ENCODE results near the gene ATCAY. TPM values are rescaled to one million over a fixed set of nuclear protein-coding genes. Genes with fewer than 3 reads are reported as not detected.

ATCAY gene, protein sequence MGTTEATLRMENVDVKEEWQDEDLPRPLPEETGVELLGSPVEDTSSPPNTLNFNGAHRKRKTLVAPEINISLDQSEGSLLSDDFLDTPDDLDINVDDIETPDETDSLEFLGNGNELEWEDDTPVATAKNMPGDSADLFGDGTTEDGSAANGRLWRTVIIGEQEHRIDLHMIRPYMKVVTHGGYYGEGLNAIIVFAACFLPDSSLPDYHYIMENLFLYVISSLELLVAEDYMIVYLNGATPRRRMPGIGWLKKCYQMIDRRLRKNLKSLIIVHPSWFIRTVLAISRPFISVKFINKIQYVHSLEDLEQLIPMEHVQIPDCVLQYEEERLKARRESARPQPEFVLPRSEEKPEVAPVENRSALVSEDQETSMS
- total RNA-seq, result under 0.01 TPM

DNA sequence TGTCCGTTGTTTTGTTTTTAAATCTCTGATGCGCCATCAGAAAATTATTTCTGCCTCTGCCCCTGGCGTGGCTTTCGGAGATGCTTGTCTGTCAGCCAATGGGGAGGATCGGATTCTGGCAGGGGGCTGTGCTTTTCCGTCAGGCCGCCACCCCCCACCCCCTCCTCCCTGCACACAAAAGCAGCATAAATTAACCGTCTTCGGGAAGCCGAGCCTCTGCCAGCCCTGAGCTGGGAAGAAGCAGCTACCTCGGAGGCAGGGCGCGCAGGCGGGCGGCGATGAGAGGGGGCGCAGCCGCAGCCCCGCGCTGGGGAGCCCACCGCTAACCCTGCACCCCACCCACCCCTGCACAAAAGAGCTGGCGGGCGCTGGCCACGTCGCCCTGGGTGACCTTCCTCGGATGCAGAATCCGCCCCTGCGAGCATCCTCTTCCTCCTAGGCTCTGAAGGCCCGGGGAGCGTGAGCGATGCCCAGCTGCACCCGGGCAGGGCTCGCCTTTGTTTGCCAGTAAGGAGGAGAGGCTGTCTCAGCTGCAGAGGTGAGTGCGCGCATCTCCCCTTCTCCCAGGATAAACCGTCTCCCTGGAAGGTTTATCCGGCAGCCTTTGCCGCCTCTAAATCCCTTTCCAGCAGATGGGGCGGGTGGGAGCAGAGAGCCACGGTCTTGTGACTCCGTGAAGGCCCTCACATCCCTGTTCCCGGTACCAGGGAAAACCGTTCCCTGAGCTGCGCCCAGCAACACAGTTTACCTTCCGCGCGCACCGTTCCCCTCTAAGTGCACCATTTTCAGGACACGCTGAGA, at the start of gene ATCAY:
TSS of gene ATCAY (plus strand) at position 215 of the 801 bp plus-strand sequence. CDS start 5,083 bp downstream, outside the sequence.
- no peak for DNase-seq (ENCODE audit: low read depth in 2 of 3, low spot score in 2 of 3)

DNA sequence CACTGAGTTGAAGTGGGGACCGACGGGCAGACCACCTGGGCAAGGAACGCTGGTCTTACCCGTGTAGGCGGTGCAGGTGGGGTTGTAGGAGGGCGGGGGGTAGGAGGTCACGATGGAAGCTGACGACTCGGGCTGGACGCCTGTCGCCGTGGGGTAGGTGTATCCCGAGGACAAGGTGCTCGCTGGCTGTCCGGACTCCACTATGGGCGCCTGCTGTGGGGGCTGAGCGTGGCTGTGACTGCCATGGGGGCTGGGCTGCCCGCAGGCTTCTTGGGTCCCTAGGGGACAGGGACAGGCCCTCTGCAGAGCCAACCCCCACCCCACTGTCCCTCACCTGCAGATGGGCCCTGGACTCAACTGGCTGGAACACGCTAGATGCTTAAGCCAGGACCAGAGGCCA, 48.9 kb upstream of the ATCAY start:
- no peak for DNase-seq (ENCODE audit: low read depth in 2 of 3, low spot score in 2 of 3)

DNA sequence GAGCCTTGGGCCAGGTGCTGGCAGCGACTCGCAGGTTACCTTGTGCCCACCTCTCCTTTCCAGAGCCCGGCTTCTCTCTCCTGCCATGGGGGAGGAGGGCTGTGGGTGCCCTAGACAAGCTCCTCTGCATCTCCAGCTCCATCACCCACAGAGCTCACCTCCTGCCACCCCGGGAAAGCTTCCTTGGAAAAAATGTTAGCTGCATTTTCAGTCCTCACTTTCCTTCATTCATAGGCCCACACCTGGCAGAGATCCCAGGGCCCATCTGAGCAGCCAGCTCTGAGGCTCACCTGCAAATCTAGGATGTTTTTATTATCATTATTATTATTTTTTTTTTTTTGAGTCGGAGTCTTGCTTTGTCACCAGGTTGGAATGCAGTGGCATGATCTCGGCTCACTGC, 48.5 kb upstream of the ATCAY start:
- DNase-seq (ENCODE audit: low read depth in 2 of 3, low spot score in 2 of 3), result no peak

DNA sequence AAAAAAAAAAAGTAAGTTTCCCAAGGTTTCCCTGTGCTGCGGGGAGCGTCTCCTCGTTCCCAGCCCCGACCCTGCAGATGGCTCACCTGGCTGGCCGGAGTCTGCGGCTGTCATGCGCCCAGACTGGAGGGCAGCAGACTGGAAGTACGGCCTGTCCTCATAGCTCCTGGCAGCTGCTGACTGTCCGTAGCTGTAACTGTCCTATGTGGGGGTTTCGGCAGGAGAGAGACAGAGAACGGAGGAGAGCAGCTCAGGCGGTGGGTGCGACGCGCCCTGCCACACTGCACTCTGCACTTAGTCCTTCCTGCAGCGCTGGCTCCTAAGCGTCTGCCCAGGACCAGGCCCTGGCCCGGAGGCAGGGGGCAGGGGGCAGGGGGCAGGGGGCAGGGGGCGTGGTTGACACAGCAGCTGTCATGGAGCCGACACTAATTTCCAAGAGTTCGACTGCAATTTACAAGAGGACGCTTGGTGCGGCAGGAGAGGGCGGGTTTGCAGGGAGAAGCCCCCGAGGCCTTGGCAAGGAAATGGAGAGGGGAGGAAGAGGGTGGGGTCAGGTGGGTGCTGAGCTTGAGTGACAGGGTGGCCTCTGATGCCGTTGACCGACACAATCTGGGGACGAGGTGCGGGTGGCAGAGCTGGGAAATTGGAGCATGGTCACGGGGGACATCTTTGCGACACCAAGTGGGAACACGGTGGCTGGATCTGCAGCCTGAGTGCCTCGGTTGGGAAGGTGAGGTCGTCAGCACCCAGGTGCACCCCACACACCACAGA, 46.7 kb upstream of the ATCAY start:
- no peak for DNase-seq (ENCODE audit: low read depth in 2 of 3, low spot score in 2 of 3)

DNA sequence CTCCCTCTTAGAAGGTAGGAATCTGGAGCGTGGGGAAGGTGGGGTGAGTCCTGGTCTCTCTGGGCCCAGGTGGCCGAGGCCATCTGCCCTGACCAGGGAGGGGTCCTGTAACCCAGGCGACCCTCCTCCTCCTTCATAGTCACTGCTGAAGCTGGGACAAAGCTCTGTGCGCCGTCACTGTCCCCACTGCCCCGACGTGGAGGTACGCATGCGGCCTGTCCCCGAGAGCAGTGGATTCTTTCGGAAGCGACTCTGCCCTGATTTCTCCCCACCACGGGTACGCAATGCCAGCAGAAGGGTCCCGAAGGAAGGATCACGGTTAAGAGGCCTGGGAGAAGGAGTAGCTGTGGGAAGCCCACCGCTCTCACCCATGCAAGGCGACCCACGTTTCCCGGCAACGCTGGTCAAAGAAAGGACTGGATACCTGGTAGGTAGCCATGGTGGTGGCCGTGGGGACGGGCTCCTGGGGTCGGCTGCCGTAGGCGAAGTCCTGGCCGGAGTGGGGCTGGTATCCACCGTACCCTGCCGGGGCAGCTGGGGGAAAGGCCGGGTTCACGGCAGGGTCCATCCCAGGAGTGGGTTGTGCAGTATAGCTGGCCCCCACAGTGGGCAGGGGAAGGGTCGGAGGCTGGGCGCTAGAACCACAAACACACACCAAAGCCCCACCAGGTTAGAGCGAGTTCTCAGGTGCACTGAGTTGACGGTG, 46.0 kb upstream of the ATCAY start:
- no peak for DNase-seq (ENCODE audit: low read depth in 2 of 3, low spot score in 2 of 3)

DNA sequence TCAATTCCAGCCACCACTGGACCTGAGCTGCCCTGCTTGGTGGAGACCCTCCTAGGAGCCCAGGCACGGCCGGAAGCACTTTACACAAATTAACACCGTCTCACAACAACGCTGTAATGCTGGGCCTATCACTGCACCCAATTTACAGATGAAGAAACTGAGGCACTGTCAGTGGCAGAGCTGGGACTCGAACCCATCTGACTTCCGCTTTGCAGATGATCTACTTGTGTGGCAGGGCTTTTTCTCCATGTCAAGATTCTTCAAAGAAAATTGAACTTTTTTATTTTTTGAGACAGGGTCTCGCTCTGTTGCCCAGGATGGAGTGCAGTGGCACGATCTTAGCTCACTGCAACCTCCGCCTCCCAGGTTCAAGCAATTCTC, 45.4 kb upstream of the ATCAY start:
- no peak for DNase-seq (ENCODE audit: low read depth in 2 of 3, low spot score in 2 of 3)

DNA sequence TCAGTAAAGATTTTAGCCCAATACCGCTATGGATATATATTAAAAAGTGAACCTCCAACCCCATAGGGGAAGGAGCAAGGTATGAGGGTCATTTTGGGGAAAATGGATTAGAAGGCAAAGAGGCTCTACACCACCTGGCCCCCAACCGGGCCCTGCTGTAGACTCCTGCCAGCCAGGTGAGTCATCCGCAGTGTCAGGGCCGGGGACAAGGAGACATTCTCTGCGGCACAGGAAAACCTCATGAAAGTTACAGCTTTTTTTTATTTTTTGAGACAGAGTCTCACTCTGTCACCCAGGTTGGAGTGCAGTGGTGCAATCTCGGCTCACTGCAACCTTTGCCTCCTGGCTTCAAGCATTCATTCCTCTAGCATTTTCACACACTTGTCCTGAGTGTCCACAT, 43.6 kb upstream of the ATCAY start:
- no peak for DNase-seq (ENCODE audit: low read depth in 2 of 3, low spot score in 2 of 3)

DNA sequence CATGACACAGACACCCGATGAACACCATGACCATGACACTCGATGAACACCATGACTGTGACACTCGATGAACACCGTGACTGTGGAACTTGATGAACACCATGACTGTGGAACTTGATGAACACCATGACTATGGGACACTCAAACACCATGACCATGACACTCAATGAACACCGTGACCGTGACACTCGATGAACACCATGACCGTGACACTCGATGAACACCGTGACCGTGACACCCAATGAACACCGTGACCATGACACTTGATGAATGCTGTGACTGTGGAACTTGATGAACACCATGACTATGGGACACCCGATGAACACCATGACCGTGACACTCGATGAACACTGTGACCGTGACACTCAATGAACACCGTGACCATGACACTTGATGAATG, 43.2 kb upstream of the ATCAY start:
- DNase-seq (ENCODE audit: low read depth in 2 of 3, low spot score in 2 of 3), result no peak

DNA sequence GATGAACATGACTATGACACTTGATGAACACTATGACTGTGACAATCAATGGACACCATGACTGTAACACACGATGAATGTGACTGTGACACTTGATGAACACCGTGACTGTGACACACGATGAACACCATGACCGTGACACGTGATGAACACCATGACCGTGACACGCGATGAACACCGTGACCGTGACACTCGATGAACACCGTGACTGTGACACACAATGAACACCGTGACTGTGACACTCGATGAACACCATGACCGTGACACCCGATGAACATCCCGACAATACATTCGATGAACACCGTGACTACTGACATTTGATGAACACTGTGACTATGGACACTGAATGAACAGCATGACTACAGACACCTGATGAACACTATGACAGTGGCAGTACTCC, 42.6 kb upstream of the ATCAY start:
- DNase-seq (ENCODE audit: low read depth in 2 of 3, low spot score in 2 of 3), result no peak

DNA sequence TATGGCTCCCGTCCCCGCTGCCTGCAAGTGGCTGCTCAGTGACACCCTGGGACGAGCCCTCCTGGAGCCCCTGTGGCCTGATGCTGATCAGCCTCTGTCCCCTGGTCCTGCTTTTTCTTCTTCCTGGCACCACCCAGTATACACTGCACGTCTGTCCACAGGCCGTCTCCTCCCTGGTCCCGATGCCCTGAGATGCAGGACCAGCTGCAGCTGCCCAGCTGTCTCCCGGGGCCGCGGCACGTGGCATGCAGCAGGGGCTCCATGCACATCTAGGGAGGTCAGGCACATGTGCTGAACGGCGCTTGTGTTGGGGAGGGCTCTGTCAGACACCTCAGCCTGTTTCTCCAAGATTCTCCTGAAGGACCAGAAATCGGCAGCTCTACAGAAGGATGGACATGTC, 41.8 kb upstream of the ATCAY start:
- DNase-seq (ENCODE audit: low read depth in 2 of 3, low spot score in 2 of 3), result no peak

DNA sequence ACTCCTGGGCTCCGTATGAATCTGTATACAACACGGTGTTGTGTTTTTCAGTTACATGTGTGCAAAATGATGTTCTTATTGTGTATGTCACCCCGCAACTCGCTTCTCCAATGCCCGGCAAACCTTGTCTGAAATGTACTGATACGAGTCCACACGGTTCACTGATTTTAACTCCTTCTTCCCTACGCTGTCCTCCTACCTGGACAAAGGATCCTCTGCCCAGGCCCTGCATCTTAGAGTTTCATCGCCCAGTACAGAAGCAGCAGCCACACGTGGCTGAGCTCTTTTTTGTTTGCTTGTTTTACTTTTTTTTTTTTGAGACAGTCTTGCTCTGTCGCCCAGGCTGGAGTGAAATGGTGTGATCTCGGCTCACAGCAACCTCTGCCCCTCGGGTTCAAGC, 40.5 kb upstream of the ATCAY start:
- no peak for DNase-seq (ENCODE audit: low read depth in 2 of 3, low spot score in 2 of 3)

DNA sequence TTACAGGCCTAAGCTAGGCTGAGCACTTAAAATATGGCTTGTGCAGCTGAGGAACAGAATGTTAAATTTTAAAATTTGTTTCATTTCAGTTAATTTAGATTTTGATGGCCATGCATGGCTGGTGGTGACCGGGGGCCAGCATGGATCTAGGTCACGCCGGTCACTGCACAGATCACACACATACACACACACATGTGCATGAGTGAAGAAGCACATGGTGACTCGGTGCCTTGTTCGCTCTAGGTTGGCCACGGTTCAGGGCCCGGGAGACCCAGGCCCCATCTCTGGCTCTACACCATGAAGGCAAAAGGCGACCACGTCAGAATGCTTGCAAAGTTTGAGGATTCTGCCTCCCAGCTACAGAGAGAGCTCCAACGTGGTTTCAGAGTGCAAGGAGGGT, 39.7 kb upstream of the ATCAY start:
- no peak for DNase-seq (ENCODE audit: low read depth in 2 of 3, low spot score in 2 of 3)

DNA sequence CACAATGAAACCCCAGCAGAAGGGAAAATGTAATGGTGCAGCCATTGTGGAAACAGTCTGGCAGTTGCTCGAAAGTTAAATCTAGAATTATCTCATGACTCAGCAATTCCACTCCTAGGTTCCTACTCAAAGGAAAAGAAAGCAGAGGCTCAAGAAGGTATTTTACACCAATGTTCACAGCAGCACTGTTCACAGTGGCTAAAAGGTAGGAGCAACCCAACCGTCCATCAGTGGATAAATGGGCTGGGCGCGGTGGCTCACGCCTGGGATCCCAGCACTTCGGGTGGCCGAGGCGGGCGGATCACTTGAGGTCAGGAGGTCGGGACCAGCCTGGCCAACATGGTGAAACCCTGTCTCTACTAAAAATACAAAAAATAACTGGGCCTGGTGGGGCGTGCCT, 37.5 kb upstream of the ATCAY start:
- DNase-seq (ENCODE audit: low read depth in 2 of 3, low spot score in 2 of 3), result no peak

DNA sequence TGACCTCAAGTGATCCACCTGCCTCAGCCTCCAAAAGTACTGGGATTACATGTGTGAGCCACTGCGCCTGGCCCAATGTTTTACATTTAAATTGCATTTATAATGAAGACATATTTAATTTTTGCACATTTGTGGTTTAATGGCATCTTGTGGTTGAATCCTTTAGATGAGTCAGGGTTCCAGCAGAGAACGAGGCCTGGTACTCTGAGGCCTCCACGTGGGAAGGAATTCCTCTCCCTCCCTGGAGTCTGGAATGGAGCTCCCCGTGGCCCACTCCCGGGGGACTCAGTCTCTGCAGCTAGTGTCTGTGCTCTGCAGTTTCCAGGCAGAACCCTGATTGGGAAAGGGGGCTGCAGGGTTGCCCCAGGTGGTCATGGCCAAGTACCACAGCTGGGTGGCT, 35.9 kb upstream of the ATCAY start:
- DNase-seq (ENCODE audit: low read depth in 2 of 3, low spot score in 2 of 3), result no peak

DNA sequence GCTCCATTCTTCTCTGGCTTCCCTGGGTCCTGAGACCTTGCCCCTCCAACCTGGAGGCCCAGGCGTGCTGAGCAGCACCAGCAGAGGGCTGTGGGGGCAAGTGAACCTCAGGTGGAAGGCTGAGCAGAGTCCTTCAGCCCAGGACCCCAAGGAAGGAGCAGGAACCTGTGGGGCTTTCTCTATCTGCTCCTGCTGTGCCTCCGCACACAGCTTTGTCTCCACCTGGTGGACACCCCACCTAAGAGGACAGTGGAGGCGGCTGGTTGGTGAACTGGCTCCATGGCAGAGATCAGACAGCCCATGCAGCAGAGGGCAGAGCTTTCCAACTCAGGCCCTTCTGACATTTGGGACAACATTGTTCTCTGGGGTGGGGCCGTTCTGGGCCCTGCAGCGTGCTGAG, 31.4 kb upstream of the ATCAY start:
- peak in 2 of 3 donors; percentile 50 to 74 for DNase-seq (ENCODE audit: low read depth in 2 of 3, low spot score in 2 of 3)

DNA sequence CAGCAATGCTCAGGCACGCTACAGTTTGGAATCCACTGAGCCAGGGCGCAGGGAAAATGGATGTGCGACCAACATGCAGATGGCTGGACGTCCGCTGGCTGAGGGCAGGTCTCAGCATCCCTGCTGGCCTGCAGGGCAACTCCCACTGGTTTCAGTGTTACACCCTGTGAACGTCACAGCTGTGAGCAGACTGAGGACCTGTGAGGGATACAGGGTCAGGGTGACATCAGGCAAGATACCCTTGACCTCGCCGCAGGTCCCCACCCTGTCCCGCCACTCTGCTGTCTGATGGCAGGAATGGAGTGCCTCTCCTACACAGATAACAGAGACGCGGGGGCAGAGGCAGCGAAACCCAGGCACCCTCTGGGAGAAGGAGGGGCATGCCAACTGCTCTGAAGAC, 30.7 kb upstream of the ATCAY start:
- DNase-seq (ENCODE audit: low read depth in 2 of 3, low spot score in 2 of 3), result no peak

DNA sequence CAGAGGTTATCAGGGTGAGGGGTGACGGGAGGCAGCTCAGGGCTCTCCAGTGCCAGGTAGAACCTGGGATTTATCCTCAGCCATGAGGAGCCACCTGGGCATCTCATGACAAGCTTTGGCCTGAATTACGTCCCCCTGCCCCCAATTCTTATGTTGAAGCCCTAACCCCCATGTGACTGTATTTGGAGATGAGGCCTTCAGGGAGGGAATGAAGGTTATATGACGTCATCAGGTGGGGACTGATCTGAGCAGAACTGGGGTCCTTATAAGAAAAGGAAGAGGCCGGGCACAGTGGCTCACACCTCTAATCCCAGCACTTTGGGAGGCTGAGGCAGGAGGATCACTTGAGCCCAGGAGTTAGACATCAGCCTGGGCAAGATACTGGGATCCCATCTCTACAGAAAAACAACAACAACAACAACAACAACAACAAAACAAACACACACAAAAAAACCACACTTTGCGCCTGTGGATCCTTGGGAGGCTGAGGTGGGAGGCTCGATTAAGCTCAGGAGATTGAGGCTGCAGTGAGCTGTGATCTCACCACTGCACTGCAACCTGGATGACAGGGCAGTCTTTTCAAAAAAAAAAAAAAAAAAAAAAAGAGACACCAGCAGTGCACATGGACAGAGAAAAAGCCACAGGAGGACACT, 30.0 kb upstream of the ATCAY start:
- no peak for DNase-seq (ENCODE audit: low read depth in 2 of 3, low spot score in 2 of 3)

DNA sequence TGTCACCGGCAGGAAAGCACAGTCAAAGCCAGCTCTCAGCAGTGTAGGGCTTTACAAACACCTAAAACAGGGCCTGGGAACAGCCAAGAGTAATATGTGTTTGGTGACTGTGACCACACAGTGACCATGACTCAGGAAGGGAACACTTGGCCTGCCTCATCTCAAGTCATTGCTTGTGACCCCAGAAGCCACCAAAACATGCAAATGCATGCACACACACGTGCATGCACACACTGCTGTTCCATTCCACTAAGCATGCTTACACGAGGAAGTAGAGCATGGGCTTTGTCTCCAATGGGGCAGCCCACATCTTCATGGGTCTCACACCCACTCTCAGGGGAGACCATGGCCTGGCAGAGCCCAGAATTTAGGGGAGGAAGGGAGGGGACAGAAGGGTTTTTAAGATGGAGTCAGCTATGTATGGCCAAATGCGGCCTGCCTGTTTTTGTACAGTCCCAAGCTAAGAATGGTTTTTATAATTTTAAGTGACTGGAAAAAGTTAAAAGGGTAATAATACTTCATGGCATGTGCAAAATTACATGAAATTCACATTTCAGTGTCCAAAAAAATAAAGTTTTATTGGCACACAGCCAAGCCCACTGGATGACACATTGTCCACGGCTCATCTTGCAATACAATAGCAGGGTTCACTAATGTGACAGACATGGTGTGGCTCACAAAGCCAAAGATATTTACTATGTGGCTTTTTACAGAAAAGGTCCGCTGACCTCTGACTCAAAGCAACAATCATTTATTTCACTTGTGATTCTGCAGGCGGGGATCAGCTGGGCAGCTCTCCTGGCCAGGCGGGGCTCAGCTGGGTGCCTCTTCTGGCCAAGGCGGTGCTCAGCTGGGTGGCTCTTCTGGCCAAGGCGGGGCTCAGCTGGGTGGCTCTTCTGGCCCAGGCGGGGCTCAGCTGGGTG, 29.0 kb upstream of the ATCAY start:
- DNase-seq (ENCODE audit: low read depth in 2 of 3, low spot score in 2 of 3), result no peak

DNA sequence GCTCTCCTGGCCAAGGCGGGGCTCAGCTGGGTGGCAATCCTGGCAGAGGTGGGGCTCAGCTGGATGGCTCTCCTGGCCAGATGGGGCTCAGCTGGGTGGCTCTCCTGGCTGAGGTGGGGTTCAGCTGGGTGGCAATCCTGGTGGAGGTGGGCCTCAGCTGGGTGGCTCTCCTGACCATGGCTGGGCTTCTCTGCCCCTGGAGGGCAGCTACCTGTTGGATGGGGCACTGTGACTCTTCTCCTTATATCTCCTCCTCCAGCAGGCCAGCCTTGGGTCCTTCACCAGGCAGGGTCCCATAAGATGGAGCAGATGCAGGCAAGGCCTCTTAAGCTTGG, 28.3 kb upstream of the ATCAY start:
- no peak for DNase-seq (ENCODE audit: low read depth in 2 of 3, low spot score in 2 of 3)
